Testis (tissue), 2 donors: ENCODE measurements around the gene RAB3A.

Experiments used
- CTCF ChIP-seq, 3 experiments: fragments of 450-650 bp in 2 of 3; fragments of 200-600 bp in 1 of 3; sonication (generic) in 1 of 3; IDR thresholded peaks; one replicate each; pipeline ENCODE4 v1.5.1; 2016 to 2019; ENCODE audit warnings: antibody characterized with exemption in 3 of 3, mild to moderate bottlenecking in 2 of 3, moderate library complexity in 1 of 3
- POLR2A ChIP-seq: fragments of 450-650 bp; IDR thresholded peaks from one replicate; pipeline ENCODE4 v1.6.1; 2017; ENCODE audit warnings: antibody characterized with exemption, mild to moderate bottlenecking, moderate library complexity

- TF ChIP-seq POLR2A (no peak), CTCF (IDR thresholded peaks at IDR 0.05) (no peak)
Observed at GRCh38 chr19:18165794-18166544, 37.9 kb downstream of the RAB3A start.
